AG04449 (cell line): ENCODE results near the gene CORO2B.
"Not testable (repeated sequence)": the region's sequence is repeated elsewhere in the genome, so short reads cannot be mapped to it uniquely, and the experiment has no call there.

Experiments
- CTCF ChIA-PET: fragments of 350-600 bp; formaldehyde crosslinking; extraction: SDS; loops from one replicate; lab custom pipeline; 2021; ENCODE audit warnings: antibody characterized with exemption; lab: Yijun Ruan, JAX
- POLR2A ChIA-PET: fragments of 400-600, 350-600 bp; formaldehyde crosslinking; extraction: SDS; loops from one replicate; lab custom pipeline; 2020; ENCODE audit warnings: antibody characterized with exemption, inconsistent platforms; lab: Yijun Ruan, JAX
- DNase-seq: peaks from one replicate; pipeline ENCODE4 v3.0.0-alpha.2; 2010; ENCODE audit warnings: low read depth, low spot score
- H3K4me3 ChIP-seq: 2 replicates; pipeline ENCODE4 v1.5.1; 2011; ENCODE audit warnings: low read depth, mild to moderate bottlenecking, control low read depth, low read length
- CTCF ChIP-seq: IDR thresholded peaks from one replicate; pipeline ENCODE4 v1.5.1; 2011; ENCODE audit warnings: mild to moderate bottlenecking, moderate library complexity, low read length, control low read depth, inconsistent platforms; ENCODE audit not compliant: insufficient read depth; ENCODE audit errors: missing control alignments

CORO2B gene

GRCh38 chr15:68603216-68603595 lies 24.4 kb downstream of the CORO2B start:
- ChIA-PET POLR2A (no interaction called here), CTCF (interaction anchor here (1.2 kb wide), 1 partner anchor 71 kb away, joined by 3 read pairs; no protein-coding TSS in a partner anchor)
- no peak for TF ChIP-seq CTCF
- no peak for DNase-seq
- H3K4me3 ChIP-seq: no peak overlapping the region

GRCh38 chr15:68603951-68604350 lies 25.2 kb downstream of the CORO2B start:
- no peak overlapping the region for H3K4me3 ChIP-seq
- TF ChIP-seq CTCF: no peak
- DNase-seq: no peak
- ChIA-PET CTCF (interaction anchor here (1.2 kb wide), 1 partner anchor 70 kb away, joined by 3 read pairs; no protein-coding TSS in a partner anchor), POLR2A (no interaction called here)

GRCh38 chr15:68604840-68605478 lies 26.2 kb downstream of the CORO2B start:
- POLR2A ChIA-PET, H3K4me3 ChIP-seq, DNase-seq: not testable (repeated sequence)
- CTCF ChIA-PET: interaction anchor here (2.6 kb wide), 1 partner anchor 45 kb away, joined by 11 read pairs; no protein-coding TSS in a partner anchor

GRCh38 chr15:68606375-68606774 lies 27.6 kb downstream of the CORO2B start:
- no peak for DNase-seq
- no peak overlapping the region for H3K4me3 ChIP-seq
- ChIA-PET POLR2A (no interaction called here), CTCF (interaction anchor here (1.1 to 2.6 kb wide), 4 partner anchors 8 to 68 kb away, joined by 3 to 11 read pairs (median 4); no protein-coding TSS in a partner anchor)
- TF ChIP-seq CTCF: no peak

GRCh38 chr15:68608206-68608843 lies 29.5 kb downstream of the CORO2B start:
- ChIA-PET CTCF (interaction anchor here (1.4 kb wide), 1 partner anchor 42 kb away, joined by 4 read pairs; no protein-coding TSS in a partner anchor), POLR2A (no interaction called here)
- H3K4me3 ChIP-seq: no peak overlapping the region
- TF ChIP-seq CTCF: no peak
- DNase-seq: no peak

GRCh38 chr15:68608844-68609232 lies 30.0 kb downstream of the CORO2B start:
- H3K4me3 ChIP-seq: no peak overlapping the region
- DNase-seq: no peak
- no peak for TF ChIP-seq CTCF
- ChIA-PET POLR2A (no interaction called here), CTCF (interaction anchor here (1.4 kb wide), 1 partner anchor 42 kb away, joined by 4 read pairs; no protein-coding TSS in a partner anchor)
